DND-41 (cell line): Measurements from ENCODE around the gene PDIA4.

Source experiments
- EZH2 ChIP-seq: IDR thresholded peaks from 3 replicates; pipeline ENCODE4 v1.6.1; 2012; ENCODE audit warnings: borderline replicate concordance, low read depth, mild to moderate bottlenecking, moderate library complexity, low read length, inconsistent platforms; ENCODE audit not compliant: severe bottlenecking
- TF ChIP-seq, protein P1 (sequence below): IDR thresholded peaks from 2 replicates; pipeline ENCODE4 v1.5.1; 2012; ENCODE audit warnings: borderline replicate concordance, low read length, moderate library complexity, mild to moderate bottlenecking; ENCODE audit not compliant: poor library complexity, severe bottlenecking; ENCODE audit errors: extremely low read depth

GRCh38 chr7:148997497-148997896 lies 30.8 kb downstream of the PDIA4 start:
- TF ChIP-seq, protein P1, sequence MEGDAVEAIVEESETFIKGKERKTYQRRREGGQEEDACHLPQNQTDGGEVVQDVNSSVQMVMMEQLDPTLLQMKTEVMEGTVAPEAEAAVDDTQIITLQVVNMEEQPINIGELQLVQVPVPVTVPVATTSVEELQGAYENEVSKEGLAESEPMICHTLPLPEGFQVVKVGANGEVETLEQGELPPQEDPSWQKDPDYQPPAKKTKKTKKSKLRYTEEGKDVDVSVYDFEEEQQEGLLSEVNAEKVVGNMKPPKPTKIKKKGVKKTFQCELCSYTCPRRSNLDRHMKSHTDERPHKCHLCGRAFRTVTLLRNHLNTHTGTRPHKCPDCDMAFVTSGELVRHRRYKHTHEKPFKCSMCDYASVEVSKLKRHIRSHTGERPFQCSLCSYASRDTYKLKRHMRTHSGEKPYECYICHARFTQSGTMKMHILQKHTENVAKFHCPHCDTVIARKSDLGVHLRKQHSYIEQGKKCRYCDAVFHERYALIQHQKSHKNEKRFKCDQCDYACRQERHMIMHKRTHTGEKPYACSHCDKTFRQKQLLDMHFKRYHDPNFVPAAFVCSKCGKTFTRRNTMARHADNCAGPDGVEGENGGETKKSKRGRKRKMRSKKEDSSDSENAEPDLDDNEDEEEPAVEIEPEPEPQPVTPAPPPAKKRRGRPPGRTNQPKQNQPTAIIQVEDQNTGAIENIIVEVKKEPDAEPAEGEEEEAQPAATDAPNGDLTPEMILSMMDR = no peak
- TF ChIP-seq EZH2 = no peak
